GM10248 (cell line): ENCODE data around the gene COL16A1.
"Not testable (repeated sequence)": the region's sequence is repeated elsewhere in the genome, so short reads cannot be mapped to it uniquely, and the experiment has no call there.

Experiments
- CTCF ChIA-PET: fragments of 300-600 bp; sonication (Branson Sonifier 250); formaldehyde crosslinking; extraction: SDS; loops from one replicate; lab custom pipeline; 2021; ENCODE audit warnings: antibody characterized with exemption; lab: Yijun Ruan, JAX
- POLR2A ChIA-PET: fragments of 350-650 bp; sonication (Branson Sonifier 250); formaldehyde crosslinking; extraction: SDS; loops from one replicate; lab custom pipeline; 2020; ENCODE audit warnings: antibody characterized with exemption; lab: Yijun Ruan, JAX
- DNase-seq: peaks from one replicate; pipeline ENCODE4 v3.0.0; 2012; ENCODE audit errors: extremely low spot score
- TF ChIP-seq, protein P1 (sequence below): IDR thresholded peaks from 2 replicates; pipeline ENCODE4 v1.5.1; 2012; ENCODE audit warnings: mild to moderate bottlenecking, low read depth; ENCODE audit errors: extremely low read depth, missing control alignments, control extremely low read depth

The COL16A1 gene

DNA sequence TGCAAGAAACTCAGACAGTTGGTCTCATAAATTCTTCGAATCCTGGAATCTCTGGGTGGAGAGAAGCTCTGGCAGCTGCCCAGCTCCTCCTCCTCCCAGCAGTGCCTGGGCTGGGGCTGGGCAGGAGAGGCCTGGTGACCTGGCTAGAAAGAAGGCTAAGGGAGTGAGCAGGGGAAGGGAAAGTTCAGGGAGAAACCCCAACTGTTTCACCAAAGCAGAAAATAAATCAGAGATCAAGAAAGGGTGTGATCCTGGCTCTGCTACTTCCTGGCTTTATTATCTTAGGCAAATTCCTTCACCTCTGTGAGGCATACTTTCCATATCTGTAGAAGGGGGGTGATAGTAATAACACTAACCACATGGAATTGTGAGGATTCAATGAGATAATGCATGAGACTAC, 8.8 kb upstream of the COL16A1 start:
- ChIA-PET POLR2A (no interaction called here), CTCF (interaction anchor here (1.1 to 7.4 kb wide), 8 partner anchors 8 to 119 kb away, joined by 3 to 61 read pairs (median 4); partner anchors contain the start of gene COL16A1)
- TF ChIP-seq, protein P1, sequence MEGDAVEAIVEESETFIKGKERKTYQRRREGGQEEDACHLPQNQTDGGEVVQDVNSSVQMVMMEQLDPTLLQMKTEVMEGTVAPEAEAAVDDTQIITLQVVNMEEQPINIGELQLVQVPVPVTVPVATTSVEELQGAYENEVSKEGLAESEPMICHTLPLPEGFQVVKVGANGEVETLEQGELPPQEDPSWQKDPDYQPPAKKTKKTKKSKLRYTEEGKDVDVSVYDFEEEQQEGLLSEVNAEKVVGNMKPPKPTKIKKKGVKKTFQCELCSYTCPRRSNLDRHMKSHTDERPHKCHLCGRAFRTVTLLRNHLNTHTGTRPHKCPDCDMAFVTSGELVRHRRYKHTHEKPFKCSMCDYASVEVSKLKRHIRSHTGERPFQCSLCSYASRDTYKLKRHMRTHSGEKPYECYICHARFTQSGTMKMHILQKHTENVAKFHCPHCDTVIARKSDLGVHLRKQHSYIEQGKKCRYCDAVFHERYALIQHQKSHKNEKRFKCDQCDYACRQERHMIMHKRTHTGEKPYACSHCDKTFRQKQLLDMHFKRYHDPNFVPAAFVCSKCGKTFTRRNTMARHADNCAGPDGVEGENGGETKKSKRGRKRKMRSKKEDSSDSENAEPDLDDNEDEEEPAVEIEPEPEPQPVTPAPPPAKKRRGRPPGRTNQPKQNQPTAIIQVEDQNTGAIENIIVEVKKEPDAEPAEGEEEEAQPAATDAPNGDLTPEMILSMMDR, result no peak
- no peak for DNase-seq

DNA sequence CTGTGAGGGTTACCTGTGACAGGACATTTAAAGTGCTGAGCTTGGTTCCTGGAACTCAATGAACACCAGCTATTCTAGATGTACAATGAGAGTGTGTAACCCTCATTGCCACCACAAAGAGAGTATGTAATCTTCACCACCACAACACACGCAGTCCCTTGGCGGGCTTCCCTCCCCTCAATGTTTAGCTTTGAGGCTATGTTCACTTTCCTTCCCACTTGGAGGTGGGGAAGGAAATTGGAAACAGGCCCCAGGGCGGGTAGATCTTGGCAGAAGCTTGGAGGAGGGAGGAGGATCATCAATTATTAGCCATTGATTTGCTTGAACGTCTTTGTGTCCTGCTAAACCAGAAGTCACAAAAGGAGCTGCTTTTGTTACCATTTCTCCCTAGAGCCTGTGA, 8.3 kb upstream of the COL16A1 start:
- no peak for DNase-seq
- ChIA-PET CTCF (interaction anchor here (1.0 to 6.0 kb wide), 12 partner anchors 9 to 118 kb away, joined by 3 to 39 read pairs (median 4); no protein-coding TSS in a partner anchor), POLR2A (no interaction called here)
- TF ChIP-seq, protein P1, result no peak

DNA sequence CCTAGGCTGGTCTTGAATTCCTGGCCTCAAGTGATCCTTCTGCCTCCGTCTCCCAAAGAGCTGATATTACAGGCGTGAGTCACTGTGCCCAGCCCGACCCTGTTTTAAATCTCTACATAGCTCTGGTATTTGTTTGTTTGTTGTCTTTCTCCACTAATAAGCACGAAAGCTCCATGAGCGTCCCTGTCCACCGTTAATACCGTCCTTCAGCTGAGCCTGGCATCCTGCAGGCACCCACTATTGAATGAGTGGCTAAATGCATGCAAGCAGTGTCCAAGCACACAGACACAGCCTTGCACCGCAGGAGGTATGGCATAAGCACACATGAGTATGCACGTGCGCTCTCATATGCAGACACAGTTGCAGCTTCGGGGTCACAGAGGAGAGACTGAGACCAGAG, 4.5 kb upstream of the COL16A1 start:
- CTCF ChIA-PET, result interaction anchor here (0.8 to 1.6 kb wide), 8 partner anchors 8 to 143 kb away, joined by 3 to 5 read pairs (median 3); no protein-coding TSS in a partner anchor
- DNase-seq, result no peak
- TF ChIP-seq, protein P1, result no peak
- POLR2A ChIA-PET, result no interaction called here

DNA sequence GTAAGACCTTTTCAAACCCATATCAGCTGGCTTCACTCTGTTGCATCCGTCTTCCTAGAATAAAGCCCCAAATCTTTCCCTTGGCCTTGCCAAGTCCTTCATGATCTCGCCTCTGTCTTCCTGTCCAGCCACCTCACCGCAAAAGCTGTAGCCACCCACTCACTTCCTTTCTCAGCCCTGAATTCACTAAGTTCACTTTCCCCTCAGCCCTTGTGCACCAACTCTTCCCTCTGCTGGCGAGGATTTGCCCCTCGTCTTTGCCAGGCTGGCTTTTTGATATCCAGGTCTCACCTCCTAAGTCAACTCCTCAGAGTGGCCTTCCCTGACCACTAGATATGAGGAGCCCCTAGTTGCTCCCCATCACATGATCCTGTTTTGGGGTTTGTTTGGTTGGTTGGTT, 3.9 kb upstream of the COL16A1 start:
- peak; percentile 64 for DNase-seq
- POLR2A ChIA-PET, result no interaction called here
- TF ChIP-seq, protein P1, result peak; percentile 45
- CTCF ChIA-PET, result interaction anchor here (1.1 to 1.4 kb wide), 4 partner anchors 10 to 143 kb away, joined by 3 to 5 read pairs (median 4); no protein-coding TSS in a partner anchor

DNA sequence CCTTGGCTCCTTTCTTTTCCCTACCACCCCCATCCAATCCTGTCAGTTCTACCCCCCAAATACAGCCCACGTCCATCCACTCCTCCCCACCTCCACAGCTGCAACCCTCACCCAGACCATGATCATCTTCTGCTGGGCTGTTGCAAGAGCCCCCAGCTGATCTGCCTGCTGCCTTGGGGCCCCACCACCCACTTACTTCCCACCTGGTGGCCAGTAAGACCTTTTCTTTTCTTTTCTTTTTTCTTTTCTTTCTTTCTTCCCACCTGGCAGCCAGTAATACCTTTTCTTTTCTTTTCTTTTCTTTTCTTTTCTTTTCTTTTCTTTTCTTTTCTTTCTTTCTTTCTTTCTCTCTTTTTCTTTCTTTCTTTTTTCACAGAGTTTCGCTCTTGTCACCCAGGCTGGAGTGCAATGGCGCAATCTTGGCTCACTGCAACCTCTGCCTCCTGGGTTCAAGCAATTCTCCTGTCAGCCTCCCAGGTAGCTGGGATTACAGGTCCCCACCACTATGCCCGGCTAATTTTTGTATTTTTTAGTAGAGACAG, 3.3 kb upstream of the COL16A1 start:
- CTCF ChIA-PET, result interaction anchor here (0.9 to 1.3 kb wide), 3 partner anchors 9 to 71 kb away, joined by 3 to 4 read pairs (median 4); no protein-coding TSS in a partner anchor
- DNase-seq, POLR2A ChIA-PET: not testable (repeated sequence)

DNA sequence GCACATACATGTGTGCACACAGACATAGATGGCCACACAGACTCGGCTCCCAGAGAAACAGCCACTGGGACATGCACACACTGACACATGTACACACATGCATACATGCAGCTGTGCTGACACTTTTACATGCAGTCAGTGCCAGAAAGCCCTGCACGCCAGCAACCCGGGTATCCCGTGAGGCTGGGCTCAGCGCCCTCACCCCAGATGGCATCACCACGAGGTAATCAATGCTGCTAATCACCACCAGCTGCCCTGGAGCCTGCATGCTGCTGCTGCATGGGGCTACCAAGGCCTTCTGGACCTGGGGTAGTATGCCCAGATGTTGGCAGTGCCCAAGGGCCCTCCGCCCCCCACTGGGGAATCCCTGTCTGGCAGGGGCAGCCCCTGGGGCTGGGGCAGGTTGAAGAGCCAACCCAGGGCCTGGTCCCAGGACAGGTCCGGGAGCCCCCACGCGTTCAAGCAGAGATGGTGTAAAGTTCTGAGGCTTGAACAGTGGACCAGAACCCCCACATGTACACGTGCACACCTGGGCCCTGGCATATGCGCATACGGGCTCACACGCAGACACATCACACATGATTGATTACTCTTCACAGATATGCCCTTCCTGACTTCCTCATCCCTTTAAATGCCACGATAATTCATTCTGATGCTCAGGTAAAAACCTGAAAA, 2.7 kb upstream of the COL16A1 start:
- ChIA-PET CTCF (interaction anchor here (0.9 to 7.2 kb wide), 3 partner anchors 10 to 72 kb away, joined by 3 to 61 read pairs (median 4); no protein-coding TSS in a partner anchor), POLR2A (no interaction called here)
- TF ChIP-seq, protein P1, result no peak
- DNase-seq, result no peak
